Loucy (cell line): ENCODE results near the gene YBX2.

ENCODE experiments used
- EZH2phosphoT487 ChIP-seq: fragments of 200-600 bp; IDR thresholded peaks from 2 replicates; pipeline ENCODE4 v1.6.1; 2018; ENCODE audit warnings: antibody characterized with exemption, mild to moderate bottlenecking, moderate library complexity, borderline replicate concordance
- TF ChIP-seq, protein P1 (sequence below): fragments of 200-600 bp; sonication (generic); conservative IDR thresholded peaks from 2 replicates; pipeline ENCODE4 v1.5.1; 2014; ENCODE audit warnings: mild to moderate bottlenecking, antibody characterized with exemption, low read length

DNA sequence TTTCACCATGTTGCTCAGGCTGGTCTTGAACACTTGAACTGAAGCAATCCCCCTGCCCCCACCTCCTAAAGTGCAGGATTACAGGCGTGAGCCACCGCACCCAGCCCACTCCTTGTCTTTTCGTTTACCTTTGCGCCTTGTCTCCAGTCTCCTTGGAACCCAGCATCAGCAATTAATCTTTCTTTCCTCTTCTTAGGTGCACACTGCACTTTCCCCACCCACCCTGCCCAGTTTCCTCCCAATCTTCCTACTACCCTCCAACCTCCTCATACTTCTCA, 30.7 kb downstream of the YBX2 start:
- TF ChIP-seq, protein P1, sequence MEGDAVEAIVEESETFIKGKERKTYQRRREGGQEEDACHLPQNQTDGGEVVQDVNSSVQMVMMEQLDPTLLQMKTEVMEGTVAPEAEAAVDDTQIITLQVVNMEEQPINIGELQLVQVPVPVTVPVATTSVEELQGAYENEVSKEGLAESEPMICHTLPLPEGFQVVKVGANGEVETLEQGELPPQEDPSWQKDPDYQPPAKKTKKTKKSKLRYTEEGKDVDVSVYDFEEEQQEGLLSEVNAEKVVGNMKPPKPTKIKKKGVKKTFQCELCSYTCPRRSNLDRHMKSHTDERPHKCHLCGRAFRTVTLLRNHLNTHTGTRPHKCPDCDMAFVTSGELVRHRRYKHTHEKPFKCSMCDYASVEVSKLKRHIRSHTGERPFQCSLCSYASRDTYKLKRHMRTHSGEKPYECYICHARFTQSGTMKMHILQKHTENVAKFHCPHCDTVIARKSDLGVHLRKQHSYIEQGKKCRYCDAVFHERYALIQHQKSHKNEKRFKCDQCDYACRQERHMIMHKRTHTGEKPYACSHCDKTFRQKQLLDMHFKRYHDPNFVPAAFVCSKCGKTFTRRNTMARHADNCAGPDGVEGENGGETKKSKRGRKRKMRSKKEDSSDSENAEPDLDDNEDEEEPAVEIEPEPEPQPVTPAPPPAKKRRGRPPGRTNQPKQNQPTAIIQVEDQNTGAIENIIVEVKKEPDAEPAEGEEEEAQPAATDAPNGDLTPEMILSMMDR: no peak
- no peak for TF ChIP-seq EZH2phosphoT487
